GM15510 (cell line): ENCODE measurements around the gene ODF2.

Source experiments
- POLR2A ChIP-seq: IDR thresholded peaks from 3 replicates; pipeline ENCODE4 v1.6.1; 2011; ENCODE audit warnings: borderline replicate concordance; ENCODE audit not compliant: insufficient read length; ENCODE audit errors: extremely low read depth

The ODF2 gene

DNA sequence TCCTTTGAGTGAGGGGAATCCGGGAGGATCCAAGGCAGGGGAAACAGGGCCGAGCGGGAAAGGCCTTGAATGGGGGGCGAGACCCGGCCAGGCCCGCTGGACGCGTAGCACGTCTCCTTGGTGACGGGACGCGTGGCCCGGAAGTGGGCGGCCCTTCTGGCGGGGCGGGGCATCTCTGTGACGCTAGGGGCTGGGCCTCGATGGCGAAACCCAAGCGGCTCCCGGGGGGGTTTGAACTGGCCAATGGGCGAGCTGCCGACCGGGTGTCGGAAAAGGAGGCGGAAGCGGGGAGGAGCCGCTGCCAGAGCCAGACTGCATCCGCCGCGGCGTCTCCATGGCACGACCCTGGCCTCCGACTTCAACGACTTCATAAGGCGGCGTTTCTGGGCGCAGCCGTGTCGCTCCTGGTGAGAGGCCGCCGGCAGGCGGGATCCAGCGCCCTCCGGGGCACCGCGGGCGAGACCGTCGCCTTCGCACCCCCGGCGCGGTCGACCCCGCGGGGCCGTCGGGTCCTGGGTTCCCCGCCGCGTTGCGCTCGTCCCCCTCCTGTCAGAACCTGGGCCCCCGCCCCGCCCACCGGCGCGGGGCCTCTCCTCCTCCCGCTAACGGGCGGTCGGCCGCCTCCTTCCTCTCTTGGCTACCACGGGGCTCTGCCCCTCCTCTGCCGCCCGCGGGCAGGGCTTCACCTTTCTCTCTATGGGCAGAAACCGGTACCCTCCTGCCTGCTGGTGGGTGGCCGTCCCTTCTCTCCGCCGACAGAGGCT, at the start of gene ODF2:
Gene ODF2, plus strand, starts transcription at position 158 of the 764 bp plus-strand sequence. Its CDS starts 86 bp downstream, at position 244.
- TF ChIP-seq POLR2A: peak; percentile 90

DNA sequence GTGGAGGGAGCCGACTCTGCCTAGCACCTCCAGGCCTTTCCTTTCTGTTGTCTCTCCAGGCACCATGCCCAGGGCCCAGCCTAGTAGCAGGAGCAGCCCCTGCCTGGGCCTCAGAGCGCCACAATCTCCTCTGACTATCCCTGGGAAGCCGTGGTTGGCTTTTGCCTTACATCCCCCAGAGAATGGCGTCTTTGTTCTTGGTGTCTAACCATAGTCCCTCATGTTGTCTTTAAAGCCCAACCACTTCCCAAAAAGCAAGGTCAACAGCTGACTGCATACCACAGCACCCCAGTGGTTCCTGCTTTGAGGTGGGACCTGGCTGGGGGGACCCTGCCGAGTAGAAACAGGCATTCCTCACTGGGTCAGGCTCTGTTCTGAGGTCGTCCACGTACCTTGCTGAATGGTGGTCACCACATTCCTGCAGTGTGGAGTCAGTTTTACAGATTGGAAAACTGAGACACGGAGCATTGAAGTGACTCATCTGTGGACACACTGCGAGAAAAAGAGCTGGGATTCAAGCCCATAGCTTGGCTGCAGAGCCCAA, 48.9 kb upstream of the ODF2 start:
- TF ChIP-seq POLR2A: no peak

DNA sequence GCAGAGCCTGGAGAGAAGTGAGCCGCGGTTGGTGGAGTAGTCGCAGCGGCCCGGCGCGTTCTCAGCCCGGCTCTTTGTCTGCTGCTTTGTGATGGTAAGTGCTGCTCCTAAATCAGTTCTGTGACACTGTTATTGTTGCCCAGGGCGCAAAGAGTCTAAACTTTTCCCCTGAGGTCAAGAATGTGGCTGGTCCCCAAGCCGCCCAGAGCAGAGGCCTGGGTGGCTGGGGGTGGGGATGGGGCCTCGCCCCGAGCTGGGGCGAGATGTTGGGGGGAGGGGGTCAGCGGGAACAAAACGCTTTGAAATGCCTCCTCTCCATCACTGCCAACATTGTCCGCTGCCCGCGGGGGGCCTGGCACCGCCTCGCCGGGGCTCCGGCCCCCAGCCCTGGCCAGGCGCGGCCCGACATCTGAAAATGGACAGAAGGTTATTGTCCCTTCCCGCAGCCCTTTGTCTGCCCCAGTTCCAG, 46.8 kb upstream of the ODF2 start:
- no peak for TF ChIP-seq POLR2A

DNA sequence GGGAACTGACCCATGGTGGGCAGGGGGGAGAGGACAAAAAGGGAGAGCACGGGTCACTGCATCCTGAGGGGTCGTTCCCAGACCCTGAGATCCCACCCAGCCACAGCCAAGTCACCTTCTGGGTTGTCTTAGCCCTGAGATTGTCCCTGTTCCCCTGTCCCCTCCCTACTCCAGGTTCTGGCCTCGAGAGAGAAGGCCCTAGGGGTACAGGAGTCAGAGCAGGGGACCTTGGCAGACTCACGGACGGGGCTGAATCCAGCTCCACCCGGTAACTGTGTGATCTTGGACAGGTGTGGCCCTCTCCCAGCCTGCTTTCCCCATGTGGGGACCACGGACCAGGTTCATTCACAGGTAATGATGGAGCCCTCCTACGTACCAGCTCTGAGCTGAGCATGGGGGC, 46.4 kb upstream of the ODF2 start:
- TF ChIP-seq POLR2A: no peak

DNA sequence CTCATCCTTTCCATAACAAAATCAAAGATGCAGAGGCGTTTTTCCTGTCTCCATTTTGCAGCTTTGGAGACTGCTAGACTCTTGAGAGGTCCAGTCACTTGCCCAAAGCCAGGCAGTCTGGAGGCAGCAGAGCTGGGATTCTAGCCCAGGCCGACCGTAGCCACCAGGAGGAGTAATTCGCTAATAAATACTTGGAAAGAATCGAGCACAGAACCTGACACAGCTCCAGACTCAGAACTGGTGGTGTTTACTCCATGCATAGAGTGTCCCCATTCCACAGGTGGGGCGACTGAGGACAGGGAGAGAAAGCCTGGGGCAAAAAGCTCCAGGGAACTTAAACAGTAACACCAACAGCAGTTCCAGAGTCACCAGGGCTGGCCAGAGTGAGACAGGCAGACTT, 45.8 kb upstream of the ODF2 start:
- TF ChIP-seq POLR2A: no peak

DNA sequence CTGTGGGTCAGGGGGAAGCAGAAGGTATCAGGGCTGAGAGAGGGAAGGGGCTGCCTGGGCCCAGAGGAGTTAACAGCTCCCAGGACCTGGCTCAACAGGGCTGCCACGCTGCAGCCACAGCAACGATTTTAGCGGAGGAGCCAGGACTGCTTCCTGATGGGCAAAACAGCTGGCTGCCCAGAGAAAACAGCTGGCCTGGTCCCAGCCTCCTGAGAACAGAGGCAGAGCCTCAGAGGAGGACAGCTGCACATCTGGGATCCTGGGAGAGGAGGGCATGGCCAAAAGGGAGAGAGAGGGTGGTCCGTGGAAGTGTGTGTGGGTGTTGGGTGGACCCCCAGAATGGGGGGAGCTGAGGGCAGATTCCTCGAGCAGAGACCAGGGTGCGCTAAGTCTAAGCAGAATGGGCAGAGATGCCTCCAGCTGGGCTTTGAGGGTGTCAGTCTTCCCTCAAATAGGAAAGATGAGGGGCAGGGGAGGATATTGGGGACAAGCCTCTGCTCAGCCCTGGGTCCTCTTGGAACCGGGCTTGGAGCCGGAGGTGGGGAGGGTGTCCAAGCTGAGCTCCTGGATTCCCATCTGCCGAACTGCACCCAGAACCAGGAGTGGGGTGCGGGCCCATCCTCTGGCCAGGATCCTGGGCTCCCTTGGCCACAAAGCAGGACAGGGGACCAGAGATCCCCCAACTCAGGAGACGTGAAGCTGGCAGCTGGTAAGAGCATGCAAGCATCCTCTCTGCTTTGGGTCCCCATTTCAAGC, 44.3 kb upstream of the ODF2 start:
- TF ChIP-seq POLR2A: no peak

DNA sequence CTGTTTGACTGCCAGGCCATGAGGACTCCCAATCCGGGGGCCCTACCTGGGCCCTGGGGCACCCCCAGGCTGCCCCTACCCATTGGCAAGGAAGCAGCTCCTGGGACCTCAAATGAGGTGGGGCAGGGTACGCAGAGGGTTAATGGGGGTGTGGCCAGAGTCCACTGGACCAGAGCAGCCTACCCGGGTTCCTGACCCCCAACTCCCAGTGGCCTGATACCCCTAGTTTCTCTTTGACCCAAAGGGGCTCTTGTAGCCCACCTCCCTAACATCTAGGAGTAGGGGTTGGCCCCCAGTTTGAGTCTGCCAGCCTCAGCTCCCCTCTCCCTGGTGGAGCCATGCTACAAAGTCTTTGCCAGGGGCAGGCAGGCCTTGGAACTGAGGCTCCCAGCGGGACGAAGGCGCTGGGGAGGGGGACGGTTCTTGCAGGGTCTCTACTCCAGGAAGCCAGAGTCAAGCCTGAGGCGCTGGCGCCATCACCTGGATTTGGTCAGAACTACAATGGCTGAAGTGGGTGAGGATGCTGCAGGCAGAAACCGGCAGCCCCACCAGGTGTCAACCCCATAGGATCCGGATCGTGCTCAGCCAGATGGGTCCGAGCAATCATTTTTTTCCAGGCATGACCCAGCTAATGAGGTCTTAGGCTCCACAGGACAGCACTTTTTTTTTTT, 43.6 kb upstream of the ODF2 start:
- TF ChIP-seq POLR2A: no peak

DNA sequence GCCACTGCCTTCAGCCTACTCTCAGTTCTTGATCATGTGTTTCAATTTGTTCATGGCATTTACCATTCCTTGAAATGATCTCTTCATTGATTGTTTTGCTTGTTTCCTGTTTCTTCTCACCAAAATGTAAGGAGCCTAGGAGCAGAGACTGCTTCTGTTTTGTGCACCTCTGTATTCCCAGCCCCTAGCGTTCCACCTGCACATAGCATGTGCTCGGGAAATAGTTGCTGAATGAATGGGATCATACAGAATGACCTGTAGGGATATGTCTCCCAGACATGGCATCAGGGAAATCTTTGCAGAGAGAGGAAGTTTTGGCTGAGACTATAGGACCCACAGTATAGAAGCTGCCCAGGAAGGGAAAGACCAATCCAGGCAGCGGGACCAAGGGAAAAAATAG, 41.3 kb upstream of the ODF2 start:
- no peak for TF ChIP-seq POLR2A

DNA sequence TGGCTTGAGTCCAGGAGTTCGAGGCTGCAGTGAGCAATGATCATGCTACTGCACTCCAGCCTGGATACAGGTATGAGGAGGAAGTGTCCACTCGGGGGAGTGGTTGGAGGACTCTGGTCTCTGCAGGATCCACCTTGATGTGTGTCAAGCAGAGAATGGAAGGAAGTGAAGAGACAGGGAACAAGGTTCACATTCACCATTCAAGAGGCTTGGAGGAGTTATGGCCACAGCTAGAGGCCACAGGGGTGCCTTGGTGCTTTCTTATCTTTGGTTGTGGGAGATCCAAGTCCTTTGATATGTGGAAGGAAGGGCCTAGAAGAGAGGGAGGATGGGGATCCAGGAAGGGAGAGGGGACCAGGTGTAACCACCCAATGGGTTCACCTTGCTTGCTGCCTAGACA, 40.5 kb upstream of the ODF2 start:
- no peak for TF ChIP-seq POLR2A

DNA sequence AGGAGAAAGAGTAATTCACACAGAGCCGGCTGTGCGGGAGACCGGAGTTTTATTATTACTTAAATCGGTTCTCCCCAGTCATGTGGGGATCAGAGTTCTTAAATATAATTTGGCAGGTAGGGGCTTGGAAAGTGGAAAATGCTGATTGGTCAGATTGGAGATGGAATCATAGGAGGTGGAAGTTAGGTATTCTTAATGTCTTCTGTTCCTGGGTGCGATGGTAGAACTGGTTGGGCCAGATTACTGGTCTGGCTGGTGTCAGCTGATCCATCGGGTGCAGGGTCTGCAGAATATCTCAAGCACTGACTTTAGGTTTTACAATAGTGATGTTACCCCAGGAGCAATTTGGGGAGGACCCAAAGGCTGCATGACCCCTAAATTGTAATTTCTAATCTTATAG, 39.8 kb upstream of the ODF2 start:
- TF ChIP-seq POLR2A: no peak

DNA sequence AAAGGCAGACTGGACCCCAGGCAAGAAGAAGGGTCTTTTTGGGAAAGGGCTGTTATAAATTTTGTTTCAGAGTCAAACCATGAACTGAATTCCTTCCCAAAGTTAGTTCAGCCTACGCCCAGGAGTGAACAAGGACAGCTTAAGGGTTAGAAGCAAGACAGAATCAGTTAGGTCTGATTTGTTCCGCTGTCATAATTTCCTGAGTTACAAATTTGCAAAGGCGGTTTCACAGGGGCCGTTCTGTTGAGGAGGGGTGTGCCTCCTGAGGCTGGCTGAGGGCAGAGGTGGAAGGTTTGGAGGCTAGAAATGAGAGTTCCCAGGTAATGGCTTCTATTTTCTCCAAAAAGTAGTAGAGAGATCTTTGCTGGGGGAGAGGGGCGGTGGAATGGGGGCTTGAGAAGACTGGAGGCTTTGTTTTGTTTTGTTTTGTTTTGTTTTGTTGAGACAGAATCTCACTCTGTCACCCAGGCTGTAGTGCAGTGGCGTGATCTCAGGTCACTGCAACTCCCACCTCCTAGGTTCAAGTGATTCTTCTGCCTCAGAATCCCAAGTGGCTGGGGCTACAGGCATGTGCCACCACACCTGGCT, 39.3 kb upstream of the ODF2 start:
- TF ChIP-seq POLR2A: no peak

DNA sequence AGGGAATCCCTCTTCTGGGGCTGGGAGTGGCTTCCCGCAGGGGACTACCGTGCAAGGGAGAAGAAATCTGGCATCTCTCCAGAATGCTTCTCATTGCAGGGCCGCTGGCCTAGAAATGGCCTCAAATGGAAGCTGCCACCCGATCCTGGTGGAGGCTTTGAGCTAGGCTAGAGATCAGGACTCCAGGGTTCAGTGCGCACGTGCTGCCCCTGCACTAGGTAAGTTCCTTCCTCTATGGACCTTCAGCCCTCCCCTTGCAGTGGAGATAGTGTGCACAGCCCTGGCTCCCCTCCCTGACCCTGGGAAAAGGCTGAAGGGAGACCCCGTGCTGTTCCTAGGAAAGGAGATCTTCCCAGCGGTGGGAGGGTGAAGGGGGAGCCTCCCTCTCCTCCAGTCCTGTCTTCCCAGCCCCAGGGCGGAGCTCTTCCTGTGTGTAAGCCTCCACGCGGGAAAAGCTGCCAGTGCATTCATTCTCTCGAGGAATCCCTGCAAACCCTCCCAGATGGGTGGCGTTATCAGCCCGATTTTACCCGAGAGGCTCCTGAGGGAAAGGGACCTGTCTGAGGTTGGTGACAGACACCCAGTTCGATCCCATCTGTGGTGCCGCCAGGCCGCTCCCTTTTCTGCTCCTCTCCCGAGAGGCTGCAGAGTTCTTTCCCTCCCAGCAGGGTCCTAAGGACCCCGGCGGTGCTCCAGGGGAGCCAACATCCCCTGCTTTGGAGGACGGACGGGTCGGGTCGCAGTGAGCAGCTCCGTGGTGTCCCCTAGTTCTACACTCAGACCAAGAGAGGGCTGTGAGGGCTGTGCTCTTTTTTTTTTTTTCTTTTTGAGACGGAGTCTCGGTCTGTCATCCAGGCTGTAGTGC, 36.5 kb upstream of the ODF2 start:
- TF ChIP-seq POLR2A: no peak

DNA sequence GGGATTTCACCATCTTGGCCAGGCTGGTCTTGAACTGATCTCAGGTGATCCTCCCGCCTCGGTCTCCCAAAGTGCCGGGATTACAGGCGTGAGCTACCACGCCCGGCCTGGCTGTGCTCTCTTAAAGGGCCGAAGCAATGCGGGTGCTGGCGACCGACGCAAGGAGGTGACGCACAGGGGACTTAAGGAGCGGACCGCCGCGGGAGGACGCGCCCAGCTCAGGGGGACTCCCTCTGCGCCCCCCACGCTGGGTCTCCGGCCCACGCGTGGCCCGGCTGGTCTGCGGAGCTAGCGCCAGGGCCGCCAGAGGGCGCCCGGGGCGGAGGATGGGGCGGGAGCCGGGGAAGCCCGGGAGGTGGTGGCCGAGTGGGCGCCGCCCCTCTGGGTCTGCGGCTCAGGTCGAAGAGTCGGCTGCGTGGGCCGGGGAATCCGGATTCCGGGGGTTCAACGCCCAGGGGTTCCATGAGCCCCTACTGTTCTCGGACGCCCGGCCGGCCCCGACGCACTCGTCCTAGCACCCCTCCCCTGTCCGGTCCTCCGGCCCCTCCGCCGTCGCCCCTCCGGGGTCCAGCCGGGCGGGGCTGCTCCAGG, 35.7 kb upstream of the ODF2 start:
- TF ChIP-seq POLR2A: no peak
